ENCODE results near the gene ANGPTL2.

Gene ANGPTL2

GRCh38 chr9:127136081-127136879 lies 13.8 kb upstream of the ANGPTL2 start:
- no peak for DNase-seq

GRCh38 chr9:127135056-127135745 lies 12.8 kb upstream of the ANGPTL2 start:
- DNase-seq, result no peak

DNA sequence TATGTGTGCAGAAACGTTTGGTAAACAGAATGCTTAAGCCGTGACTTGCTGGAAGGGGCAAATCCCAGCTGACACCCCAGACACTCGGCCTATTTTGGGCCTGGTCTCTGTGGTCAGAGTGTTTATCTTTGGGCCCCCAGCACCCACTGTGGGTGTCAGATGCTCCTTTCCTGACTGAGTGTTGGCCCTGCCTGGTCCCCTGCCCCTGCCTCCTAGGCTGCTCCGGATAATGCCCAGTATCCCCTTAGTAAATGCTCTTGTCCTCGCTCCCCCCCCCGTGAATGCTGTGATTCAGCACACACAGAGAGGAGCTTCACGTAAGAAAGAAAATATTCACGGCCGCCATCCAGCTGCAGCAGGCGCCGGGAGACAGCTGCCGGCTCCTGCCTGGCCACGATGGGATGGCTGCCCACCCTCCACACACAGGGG lies 11.3 kb upstream of the ANGPTL2 start:
- no peak for DNase-seq

GRCh38 chr9:127132921-127133647 lies 10.6 kb upstream of the ANGPTL2 start:
- DNase-seq, result no peak

DNA sequence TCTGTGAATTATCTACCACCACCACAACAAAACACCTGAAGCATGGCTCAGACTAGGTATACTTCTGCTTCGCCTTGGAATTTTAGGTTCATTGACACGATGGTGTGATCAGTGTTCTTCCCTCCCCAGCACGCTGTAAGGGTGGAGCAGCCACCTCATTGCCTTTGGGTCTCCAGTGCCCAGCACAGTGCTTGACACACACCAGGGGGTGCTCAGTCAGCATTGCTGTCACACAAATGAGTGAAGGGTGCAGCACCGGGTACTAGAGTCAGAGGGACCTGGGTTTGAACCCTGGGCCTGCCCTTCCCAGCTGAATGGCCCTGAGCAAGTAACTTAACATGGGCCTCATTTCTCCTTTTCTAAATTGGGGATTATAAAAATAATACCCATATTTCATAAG lies 9.9 kb upstream of the ANGPTL2 start:
- no peak for DNase-seq

DNA sequence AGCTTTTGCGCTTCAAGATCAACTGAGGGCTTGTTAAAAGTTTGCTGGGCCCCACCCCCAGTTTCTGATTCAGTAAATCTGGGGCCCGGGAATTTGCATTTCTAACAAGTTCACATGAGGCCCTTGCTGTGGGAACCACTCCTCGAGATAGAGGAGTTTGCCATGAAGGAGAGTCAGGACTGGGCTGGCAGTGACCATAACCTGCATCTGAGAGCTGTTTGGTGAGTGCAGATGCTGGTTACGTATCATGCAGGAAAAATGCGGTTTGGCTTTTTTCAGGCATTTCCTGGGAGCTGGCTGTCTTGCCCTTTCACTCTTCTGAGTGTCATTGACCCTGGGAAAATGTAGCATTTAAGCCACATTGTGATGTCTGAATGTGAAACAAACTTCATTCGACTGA lies 9.4 kb upstream of the ANGPTL2 start:
- DNase-seq, result no peak

DNA sequence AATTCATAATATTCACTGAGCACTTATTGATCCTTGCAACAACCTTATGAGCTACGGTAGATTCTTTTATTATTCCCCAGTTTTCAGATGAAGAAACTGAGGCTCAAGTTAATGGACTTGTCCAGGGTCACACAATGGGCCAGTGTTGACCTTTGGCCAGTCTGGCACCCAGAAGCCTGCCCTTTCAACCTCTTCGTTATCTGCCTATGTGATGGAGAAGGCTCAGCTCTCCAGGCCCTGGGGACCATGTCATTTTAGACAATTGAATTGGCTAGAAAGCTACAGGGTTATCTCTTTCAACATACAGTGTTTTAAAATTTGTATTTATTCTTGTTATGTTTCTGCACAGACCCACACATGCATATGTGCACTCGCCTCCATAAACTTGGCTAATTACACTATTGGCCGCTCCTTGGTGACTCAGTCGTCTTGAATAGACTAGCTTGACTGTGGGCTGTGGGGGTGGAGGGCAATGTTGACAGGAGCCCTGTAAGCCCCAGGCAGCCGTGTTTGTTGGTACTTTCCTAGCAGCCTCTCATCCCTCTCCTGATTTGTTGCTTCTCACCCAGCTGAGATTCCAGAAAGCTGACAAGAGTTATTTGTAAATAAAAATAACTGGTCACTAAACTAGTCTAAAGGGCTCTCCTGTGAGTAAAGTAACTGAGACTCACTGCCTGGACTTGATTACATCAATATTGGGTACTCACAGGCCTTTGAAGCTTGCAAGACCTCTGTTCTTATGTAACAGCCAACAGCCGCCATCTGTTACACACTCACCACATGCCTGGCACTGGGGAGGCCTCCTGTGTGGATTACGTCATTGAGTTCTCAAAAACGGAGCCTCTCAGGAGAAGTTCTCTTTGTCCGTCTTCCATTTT lies 8.5 kb upstream of the ANGPTL2 start:
- DNase-seq, result peak in 1 of 2 donors; percentile 20

- DNase-seq, result no peak
Observed at GRCh38 chr9:127130235-127130634, 7.8 kb upstream of the ANGPTL2 start.

- no peak for DNase-seq
Observed at GRCh38 chr9:127129718-127130085, 7.3 kb upstream of the ANGPTL2 start.

- DNase-seq, result no peak
Observed at GRCh38 chr9:127129073-127129717, 6.8 kb upstream of the ANGPTL2 start.

DNA sequence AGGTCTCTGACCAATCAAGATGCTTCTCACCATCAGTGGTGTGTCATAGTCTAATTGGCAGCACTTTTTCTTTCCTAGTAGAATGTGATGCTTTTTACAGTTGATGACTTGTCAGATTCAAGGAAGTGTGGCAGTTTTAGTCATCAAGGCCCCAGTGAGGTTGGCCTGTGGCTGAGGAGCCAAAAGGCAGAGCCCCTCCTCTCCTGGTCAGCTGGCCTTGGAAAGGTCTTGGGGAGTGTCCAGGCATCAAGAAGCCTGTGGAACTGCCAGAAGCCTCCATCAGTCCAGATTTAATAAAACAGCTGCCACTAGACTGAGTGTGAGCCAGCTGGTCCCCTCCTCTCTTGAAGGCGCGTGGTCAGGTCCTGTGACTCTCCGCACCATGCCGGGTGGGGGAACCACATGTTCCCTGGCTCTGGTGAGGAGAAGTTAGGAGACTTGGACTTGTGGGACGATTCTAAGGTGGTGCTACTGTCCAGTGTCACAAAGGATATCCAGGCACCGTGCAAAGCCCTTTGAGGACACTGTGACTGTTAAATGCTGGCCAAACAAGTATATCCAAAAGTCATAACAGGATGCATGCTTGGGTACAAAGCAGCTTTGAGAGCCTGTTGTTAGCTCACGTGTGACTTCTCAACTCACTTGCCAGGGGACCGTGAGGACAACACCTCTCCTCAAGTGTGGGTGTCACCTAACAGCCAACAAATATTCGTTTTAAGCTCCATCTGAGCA lies 6.1 kb upstream of the ANGPTL2 start:
- DNase-seq, result no peak

DNA sequence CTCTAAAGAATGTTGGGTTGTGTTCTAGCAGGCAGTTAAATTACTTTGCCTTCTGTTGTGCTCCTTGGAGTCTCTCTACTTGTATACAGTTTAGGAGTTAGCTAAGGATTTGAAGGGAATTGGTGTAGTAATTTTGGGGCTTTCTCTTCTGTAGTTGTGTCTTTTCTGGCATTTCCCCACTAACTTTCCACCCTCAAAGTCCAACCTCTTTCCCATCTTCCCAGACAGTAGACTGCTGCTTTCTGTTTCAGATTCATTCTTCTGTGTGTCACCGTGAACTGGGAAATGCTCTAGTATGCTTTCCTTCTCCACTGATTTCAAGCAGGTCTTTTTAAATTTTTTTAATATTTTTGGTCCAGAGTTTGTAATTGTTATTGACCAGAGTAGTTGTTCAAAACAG lies 4.5 kb upstream of the ANGPTL2 start:
- no peak for DNase-seq

GRCh38 chr9:127124792-127125191 lies 2.4 kb upstream of the ANGPTL2 start:
- DNase-seq, result no peak

DNA sequence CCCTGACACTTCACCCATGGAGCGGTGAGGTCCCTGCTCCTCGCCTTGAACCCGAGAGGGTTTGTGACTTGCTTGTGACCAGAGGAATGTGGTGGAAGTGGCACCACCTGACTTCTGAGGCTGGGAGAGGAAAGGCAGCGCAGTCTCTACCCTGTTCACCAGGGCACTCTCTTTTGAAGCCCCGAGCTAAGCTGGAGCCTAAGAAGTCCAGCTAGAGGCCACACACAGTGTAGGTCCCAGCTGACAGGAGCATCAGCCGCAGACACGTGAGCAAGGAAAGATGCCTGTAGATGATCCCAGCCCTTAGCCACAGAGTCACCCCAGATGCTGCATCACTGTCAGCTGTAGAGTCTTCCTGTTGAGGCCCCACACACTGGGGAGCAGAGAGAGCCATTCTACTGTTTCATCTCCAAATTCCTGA lies 1.7 kb upstream of the ANGPTL2 start:
- DNase-seq, result no peak

- DNase-seq, result no peak
Observed at GRCh38 chr9:127123064-127123890, 842 bp upstream of the ANGPTL2 start.

- no peak for DNase-seq
Observed at GRCh38 chr9:127121628-127122175, 733 bp downstream of the ANGPTL2 start.

GRCh38 chr9:127119320-127119709 lies 3.1 kb downstream of the ANGPTL2 start:
- DNase-seq, result no peak

- DNase-seq, result no peak
Observed at GRCh38 chr9:127118597-127119319, 3.7 kb downstream of the ANGPTL2 start.

- DNase-seq, result no peak
Observed at GRCh38 chr9:127117801-127118200, 4.6 kb downstream of the ANGPTL2 start.

GRCh38 chr9:127116957-127117356 lies 5.5 kb downstream of the ANGPTL2 start:
- no peak for DNase-seq
